OCI-LY3 (cell line): Measurements from ENCODE around the gene SCP2.

ENCODE experiments used
- CTCF ChIP-seq: fragments of 200-600, 300-600 bp; sonication (generic); IDR thresholded peaks from 2 replicates; pipeline ENCODE4 v1.5.1; 2014; ENCODE audit warnings: antibody characterized with exemption, low read length, low read depth
- EZH2phosphoT487 ChIP-seq: fragments of 200-600 bp; shearing (Covaris generic); IDR thresholded peaks from 2 replicates; pipeline ENCODE4 v1.6.1; 2018; ENCODE audit warnings: antibody characterized with exemption, mixed run types, low read depth

GRCh38 chr1:53083636-53084588, 156.8 kb downstream of the SCP2 start:
- TF ChIP-seq CTCF, result no peak
- TF ChIP-seq EZH2phosphoT487, result no peak
